ENCODE data around the gene MYO1B. TPM values are rescaled to one million over a fixed set of nuclear protein-coding genes. Genes with fewer than 3 reads are reported as not detected.
A peak's percentile ranks its signal among the peaks of the same experiment; 100 is the strongest.

MYO1B gene
- total RNA-seq, 1 experiment from 2014 or later = 43.6 TPM

DNA sequence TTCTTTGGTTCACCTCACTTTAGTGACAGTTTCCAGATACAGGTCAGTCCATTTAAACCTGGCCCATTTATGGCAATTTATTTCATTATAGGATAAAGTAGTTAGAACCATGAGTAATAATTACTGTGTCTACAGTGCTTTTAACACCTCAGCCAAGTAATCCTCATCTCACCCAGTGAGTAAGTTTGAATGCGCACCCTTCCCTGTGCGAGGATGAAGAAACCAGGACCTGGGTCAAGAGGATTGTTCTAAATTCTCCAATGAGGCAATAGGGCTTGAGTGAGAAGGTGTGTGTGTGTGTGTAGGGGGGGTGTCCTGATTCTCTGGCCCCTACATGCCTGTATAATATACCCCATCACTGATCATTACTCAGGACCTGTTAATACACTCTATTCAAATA lies 854 bp upstream of the MYO1B start:
- TF ChIP-seq, protein P1, sequence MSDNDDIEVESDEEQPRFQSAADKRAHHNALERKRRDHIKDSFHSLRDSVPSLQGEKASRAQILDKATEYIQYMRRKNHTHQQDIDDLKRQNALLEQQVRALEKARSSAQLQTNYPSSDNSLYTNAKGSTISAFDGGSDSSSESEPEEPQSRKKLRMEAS (CRISPR knock-in tag; IDR thresholded peaks at IDR 0.05) = no peak
- no peak for TF ChIP-seq CREM (CRISPR knock-in tag; IDR thresholded peaks at IDR 0.05)
- no peak for TF ChIP-seq GTF2I (CRISPR knock-in tag; conservative IDR thresholded peaks at IDR 0.05)
- TF ChIP-seq, protein P2, sequence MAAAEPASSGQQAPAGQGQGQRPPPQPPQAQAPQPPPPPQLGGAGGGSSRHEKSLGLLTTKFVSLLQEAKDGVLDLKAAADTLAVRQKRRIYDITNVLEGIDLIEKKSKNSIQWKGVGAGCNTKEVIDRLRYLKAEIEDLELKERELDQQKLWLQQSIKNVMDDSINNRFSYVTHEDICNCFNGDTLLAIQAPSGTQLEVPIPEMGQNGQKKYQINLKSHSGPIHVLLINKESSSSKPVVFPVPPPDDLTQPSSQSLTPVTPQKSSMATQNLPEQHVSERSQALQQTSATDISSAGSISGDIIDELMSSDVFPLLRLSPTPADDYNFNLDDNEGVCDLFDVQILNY (CRISPR knock-in tag; IDR thresholded peaks at IDR 0.05) = no peak
- TF ChIP-seq KAT7 (CRISPR knock-in tag; IDR thresholded peaks at IDR 0.05; ENCODE audit: borderline replicate concordance) = no peak
- no peak for TF ChIP-seq NR3C1 (CRISPR knock-in tag; conservative IDR thresholded peaks at IDR 0.05; ENCODE audit: low read depth)
- TF ChIP-seq IRF2 (CRISPR knock-in tag; IDR thresholded peaks at IDR 0.05; ENCODE audit: borderline replicate concordance, low read depth) = no peak
- TF ChIP-seq, protein P3, sequence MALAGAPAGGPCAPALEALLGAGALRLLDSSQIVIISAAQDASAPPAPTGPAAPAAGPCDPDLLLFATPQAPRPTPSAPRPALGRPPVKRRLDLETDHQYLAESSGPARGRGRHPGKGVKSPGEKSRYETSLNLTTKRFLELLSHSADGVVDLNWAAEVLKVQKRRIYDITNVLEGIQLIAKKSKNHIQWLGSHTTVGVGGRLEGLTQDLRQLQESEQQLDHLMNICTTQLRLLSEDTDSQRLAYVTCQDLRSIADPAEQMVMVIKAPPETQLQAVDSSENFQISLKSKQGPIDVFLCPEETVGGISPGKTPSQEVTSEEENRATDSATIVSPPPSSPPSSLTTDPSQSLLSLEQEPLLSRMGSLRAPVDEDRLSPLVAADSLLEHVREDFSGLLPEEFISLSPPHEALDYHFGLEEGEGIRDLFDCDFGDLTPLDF (CRISPR knock-in tag; IDR thresholded peaks at IDR 0.05) = no peak
- TF ChIP-seq ZNF232 (CRISPR knock-in tag; IDR thresholded peaks at IDR 0.05) = no peak
- TF ChIP-seq NR1H2 (CRISPR knock-in tag; IDR thresholded peaks at IDR 0.05) = no peak
- no peak for TF ChIP-seq FOXK1 (CRISPR knock-in tag; IDR thresholded peaks at IDR 0.05)
- TF ChIP-seq ZNF512 (CRISPR knock-in tag; IDR thresholded peaks at IDR 0.05; ENCODE audit: borderline replicate concordance) = no peak
- TF ChIP-seq FOXJ3 (CRISPR knock-in tag; IDR thresholded peaks at IDR 0.05; ENCODE audit: borderline replicate concordance) = no peak
- TF ChIP-seq, protein P4, sequence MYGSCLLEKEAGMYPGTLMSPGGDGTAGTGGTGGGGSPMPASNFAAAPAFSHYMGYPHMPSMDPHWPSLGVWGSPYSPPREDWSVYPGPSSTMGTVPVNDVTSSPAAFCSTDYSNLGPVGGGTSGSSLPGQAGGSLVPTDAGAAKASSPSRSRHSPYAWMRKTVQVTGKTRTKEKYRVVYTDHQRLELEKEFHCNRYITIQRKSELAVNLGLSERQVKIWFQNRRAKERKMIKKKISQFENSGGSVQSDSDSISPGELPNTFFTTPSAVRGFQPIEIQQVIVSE (CRISPR knock-in tag; IDR thresholded peaks at IDR 0.05; ENCODE audit: borderline replicate concordance) = no peak
- TF ChIP-seq CBFB (CRISPR knock-in tag; IDR thresholded peaks at IDR 0.05; ENCODE audit: low read depth) = no peak
- no peak for TF ChIP-seq ZNF423 (CRISPR knock-in tag; IDR thresholded peaks at IDR 0.05)
- Mint-ChIP-seq H3K27me3 (ENCODE audit: low read depth) (no peaks in the 10 kb centered on the region; the same call in 1 of the 2 replicates), H3K27ac (no peak overlapping the region), H3K36me3 (no peaks in the 10 kb centered on the region), H3K4me1 (peaks cover 32% of the 10 kb centered on the region), H3K9me3 (no peaks in the 10 kb centered on the region), H3K4me3 (peak overlapping the region; percentile 61)
- no peak for DNase-seq (ENCODE audit: low spot score)
- ChIA-PET CTCF (no interaction called here), POLR2A (no interaction called here)
- ATAC-seq = no peak

DNA sequence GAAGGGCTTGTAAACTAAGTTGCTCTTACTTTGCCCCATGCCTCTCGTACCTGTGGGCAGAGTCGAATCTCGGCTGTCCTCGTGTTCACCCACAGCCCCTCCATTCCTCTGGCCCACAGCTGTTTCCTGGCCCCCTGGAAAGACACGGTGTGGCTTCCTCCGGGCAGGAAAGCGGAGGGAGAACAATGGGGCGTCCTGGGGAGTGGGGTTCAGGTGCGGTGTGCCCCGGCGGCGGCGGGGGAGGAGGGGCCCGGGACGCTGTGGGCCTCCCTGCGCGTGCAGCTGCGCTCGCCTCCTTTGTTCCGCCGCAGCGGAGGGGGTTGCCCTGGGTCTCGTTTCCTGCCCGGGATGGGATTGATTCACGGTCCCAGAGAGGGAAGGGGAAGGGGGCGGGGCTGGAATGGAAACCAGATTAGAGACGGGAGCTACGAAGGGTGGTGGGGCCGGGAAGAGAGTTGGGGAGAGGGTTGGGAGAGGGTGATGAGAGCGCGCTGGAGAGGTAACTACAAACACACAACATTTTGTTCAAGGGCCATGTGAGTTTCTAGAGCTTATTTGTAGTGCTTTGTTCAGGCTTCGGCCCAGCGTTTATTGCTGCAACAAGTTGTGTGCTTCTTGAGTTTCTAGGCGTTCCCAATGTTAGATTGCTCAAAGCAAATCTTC lies 796 bp downstream of the MYO1B start:
- Mint-ChIP-seq H3K36me3 (no peaks in the 10 kb centered on the region), H3K4me1 (peaks cover 48% of the 10 kb centered on the region), H3K4me3 (peak overlapping the region; percentile 83), H3K9me3 (no peaks in the 10 kb centered on the region), H3K27ac (peak overlapping the region; percentile 91), H3K27me3 (ENCODE audit: low read depth) (no peaks in the 10 kb centered on the region; the same call in 1 of the 2 replicates)
- DNase-seq (ENCODE audit: low spot score) = peak; percentile 92
- ATAC-seq = peak; percentile 75
- POLR2A ChIA-PET = interaction anchor here (0.7 to 1.2 kb wide), 5 partner anchors 10 to 264 kb away, joined by 3 to 6 read pairs (median 4); partner anchors contain the start of gene STAT4
- CTCF ChIA-PET = interaction anchor here (0.6 to 2.0 kb wide), 7 partner anchors 28 to 293 kb away, joined by 3 to 10 read pairs (median 5); no protein-coding TSS in a partner anchor
- TF ChIP-seq ZNF423 (CRISPR knock-in tag; IDR thresholded peaks at IDR 0.05) (peak; percentile 93), ZNF232 (CRISPR knock-in tag; IDR thresholded peaks at IDR 0.05) (peak; percentile 10; the same call in 1 of the 2 replicates), ZNF219 (CRISPR knock-in tag; IDR thresholded peaks at IDR 0.05; ENCODE audit: borderline replicate concordance) (peak; percentile 30; the same call in 1 of the 2 replicates), JUN (CRISPR knock-in tag; IDR thresholded peaks at IDR 0.05) (peak; percentile 63; the same call in 1 of the 2 replicates), IRF1 (CRISPR knock-in tag; IDR thresholded peaks at IDR 0.05) (no peak), TP53 (CRISPR knock-in tag; IDR thresholded peaks at IDR 0.05) (peak; percentile 34; the same call in 1 of the 2 replicates), CREM (CRISPR knock-in tag; IDR thresholded peaks at IDR 0.05) (0 out of 2 replicates have a peak, but pooled peaks have one; percentile 52), NR2C2 (CRISPR knock-in tag; IDR thresholded peaks at IDR 0.05) (no peak), TEAD1 (CRISPR knock-in tag; IDR thresholded peaks at IDR 0.05) (peak; percentile 66; the same call in 1 of the 2 replicates), GTF2I (CRISPR knock-in tag; conservative IDR thresholded peaks at IDR 0.05) (peak; percentile 92), ZNF138 (CRISPR knock-in tag; conservative IDR thresholded peaks at IDR 0.05) (no peak), EMX1 (CRISPR knock-in tag; IDR thresholded peaks at IDR 0.05) (0 out of 2 replicates have a peak, but pooled peaks have one; percentile 37), ZNF671 (CRISPR knock-in tag; IDR thresholded peaks at IDR 0.05) (no peak), STAT6 (CRISPR knock-in tag; conservative IDR thresholded peaks at IDR 0.05; ENCODE audit: low read depth) (no peak), GABPB1 (CRISPR knock-in tag; IDR thresholded peaks at IDR 0.05) (peak; percentile 38; the same call in 1 of the 2 replicates)
